ENCODE results near the gene DPF1.

Gene DPF1

GRCh38 chr19:38233740-38234251 is 9.8 kb upstream of the DPF1 start (continued):
- TF ChIP-seq ZFP37 (tag by site-specific recombination; IDR thresholded peaks at IDR 0.05) (0 out of 2 replicates have a peak, but pooled peaks have one; percentile 45), ZNF132 (tag by site-specific recombination; IDR thresholded peaks at IDR 0.05; ENCODE audit: borderline replicate concordance) (no peak), ZNF561 (tag by site-specific recombination; IDR thresholded peaks at IDR 0.05; ENCODE audit: borderline replicate concordance) (no peak), ZEB2 (tag by site-specific recombination; IDR thresholded peaks at IDR 0.05) (0 out of 2 replicates have a peak, but pooled peaks have one; percentile 41), FEZF1 (tag by site-specific recombination; IDR thresholded peaks at IDR 0.05) (no peak), ZNF2 (tag by site-specific recombination; IDR thresholded peaks at IDR 0.05) (peak; percentile 97), ZNF610 (tag by site-specific recombination; IDR thresholded peaks at IDR 0.05; ENCODE audit: borderline replicate concordance) (no peak), TCF7L2 (IDR thresholded peaks at IDR 0.05; ENCODE audit: borderline replicate concordance, low read depth, low read length) (no peak), GLIS2 (tag by site-specific recombination; IDR thresholded peaks at IDR 0.05) (peak; percentile 51), TRIM28 (IDR thresholded peaks at IDR 0.05; ENCODE audit: borderline replicate concordance, low read length) (no peak), ZNF660 (tag by site-specific recombination; IDR thresholded peaks at IDR 0.05) (no peak), ZNF558 (tag by site-specific recombination; IDR thresholded peaks at IDR 0.05) (no peak), ZSCAN23 (tag by site-specific recombination; IDR thresholded peaks at IDR 0.05) (no peak), ZNF16 (tag by site-specific recombination; IDR thresholded peaks at IDR 0.05; ENCODE audit: low read depth) (no peak), BCL11A (tag by site-specific recombination; IDR thresholded peaks at IDR 0.05; ENCODE audit: low read depth) (peak; percentile 65; the same call in 1 of the 2 replicates), ZBTB1 (tag by site-specific recombination; IDR thresholded peaks at IDR 0.05) (no peak), IKZF3 (tag by site-specific recombination; IDR thresholded peaks at IDR 0.05) (no peak), MYNN (tag by site-specific recombination; IDR thresholded peaks at IDR 0.05; ENCODE audit: borderline replicate concordance) (no peak), ZNF76 (tag by site-specific recombination; IDR thresholded peaks at IDR 0.05; ENCODE audit: borderline replicate concordance, low read depth) (no peak), ZNF658 (tag by site-specific recombination; IDR thresholded peaks at IDR 0.05) (no peak), ZNF341 (tag by site-specific recombination; IDR thresholded peaks at IDR 0.05; ENCODE audit: low read depth) (no peak), SCRT1 (tag by site-specific recombination; IDR thresholded peaks at IDR 0.05; ENCODE audit: borderline replicate concordance) (peak; percentile 91), ZNF585B (tag by site-specific recombination; IDR thresholded peaks at IDR 0.05) (no peak), SP7 (tag by site-specific recombination; IDR thresholded peaks at IDR 0.05) (peak; percentile 44; the same call in 1 of the 2 replicates), ZNF280C (tag by site-specific recombination; IDR thresholded peaks at IDR 0.05) (no peak), ZNF510 (tag by site-specific recombination; IDR thresholded peaks at IDR 0.05; ENCODE audit: insufficient replicate concordance) (no peak), PATZ1 (tag by site-specific recombination; IDR thresholded peaks at IDR 0.05) (peak; percentile 50), ZNF302 (tag by site-specific recombination; IDR thresholded peaks at IDR 0.05; ENCODE audit: low read depth) (no peak), ZNF514 (tag by site-specific recombination; IDR thresholded peaks at IDR 0.05) (no peak)
- TF ChIP-seq, protein P1, sequence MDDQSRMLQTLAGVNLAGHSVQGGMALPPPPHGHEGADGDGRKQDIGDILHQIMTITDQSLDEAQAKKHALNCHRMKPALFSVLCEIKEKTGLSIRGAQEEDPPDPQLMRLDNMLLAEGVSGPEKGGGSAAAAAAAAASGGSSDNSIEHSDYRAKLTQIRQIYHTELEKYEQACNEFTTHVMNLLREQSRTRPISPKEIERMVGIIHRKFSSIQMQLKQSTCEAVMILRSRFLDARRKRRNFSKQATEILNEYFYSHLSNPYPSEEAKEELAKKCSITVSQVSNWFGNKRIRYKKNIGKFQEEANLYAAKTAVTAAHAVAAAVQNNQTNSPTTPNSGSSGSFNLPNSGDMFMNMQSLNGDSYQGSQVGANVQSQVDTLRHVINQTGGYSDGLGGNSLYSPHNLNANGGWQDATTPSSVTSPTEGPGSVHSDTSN (CRISPR knock-in tag; IDR thresholded peaks at IDR 0.05) = no peak
- TF ChIP-seq, protein P2, sequence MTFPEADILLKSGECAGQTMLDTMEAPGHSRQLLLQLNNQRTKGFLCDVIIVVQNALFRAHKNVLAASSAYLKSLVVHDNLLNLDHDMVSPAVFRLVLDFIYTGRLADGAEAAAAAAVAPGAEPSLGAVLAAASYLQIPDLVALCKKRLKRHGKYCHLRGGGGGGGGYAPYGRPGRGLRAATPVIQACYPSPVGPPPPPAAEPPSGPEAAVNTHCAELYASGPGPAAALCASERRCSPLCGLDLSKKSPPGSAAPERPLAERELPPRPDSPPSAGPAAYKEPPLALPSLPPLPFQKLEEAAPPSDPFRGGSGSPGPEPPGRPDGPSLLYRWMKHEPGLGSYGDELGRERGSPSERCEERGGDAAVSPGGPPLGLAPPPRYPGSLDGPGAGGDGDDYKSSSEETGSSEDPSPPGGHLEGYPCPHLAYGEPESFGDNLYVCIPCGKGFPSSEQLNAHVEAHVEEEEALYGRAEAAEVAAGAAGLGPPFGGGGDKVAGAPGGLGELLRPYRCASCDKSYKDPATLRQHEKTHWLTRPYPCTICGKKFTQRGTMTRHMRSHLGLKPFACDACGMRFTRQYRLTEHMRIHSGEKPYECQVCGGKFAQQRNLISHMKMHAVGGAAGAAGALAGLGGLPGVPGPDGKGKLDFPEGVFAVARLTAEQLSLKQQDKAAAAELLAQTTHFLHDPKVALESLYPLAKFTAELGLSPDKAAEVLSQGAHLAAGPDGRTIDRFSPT (tag by site-specific recombination; IDR thresholded peaks at IDR 0.05) = no peak
- TF ChIP-seq, protein P3, sequence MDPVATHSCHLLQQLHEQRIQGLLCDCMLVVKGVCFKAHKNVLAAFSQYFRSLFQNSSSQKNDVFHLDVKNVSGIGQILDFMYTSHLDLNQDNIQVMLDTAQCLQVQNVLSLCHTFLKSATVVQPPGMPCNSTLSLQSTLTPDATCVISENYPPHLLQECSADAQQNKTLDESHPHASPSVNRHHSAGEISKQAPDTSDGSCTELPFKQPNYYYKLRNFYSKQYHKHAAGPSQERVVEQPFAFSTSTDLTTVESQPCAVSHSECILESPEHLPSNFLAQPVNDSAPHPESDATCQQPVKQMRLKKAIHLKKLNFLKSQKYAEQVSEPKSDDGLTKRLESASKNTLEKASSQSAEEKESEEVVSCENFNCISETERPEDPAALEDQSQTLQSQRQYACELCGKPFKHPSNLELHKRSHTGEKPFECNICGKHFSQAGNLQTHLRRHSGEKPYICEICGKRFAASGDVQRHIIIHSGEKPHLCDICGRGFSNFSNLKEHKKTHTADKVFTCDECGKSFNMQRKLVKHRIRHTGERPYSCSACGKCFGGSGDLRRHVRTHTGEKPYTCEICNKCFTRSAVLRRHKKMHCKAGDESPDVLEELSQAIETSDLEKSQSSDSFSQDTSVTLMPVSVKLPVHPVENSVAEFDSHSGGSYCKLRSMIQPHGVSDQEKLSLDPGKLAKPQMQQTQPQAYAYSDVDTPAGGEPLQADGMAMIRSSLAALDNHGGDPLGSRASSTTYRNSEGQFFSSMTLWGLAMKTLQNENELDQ (tag by site-specific recombination; IDR thresholded peaks at IDR 0.05; ENCODE audit: low read depth) = no peak

Data from HEK293 (cell line).